ENCODE measurements around the gene ABHD13. TPM values are rescaled to one million over a fixed set of nuclear protein-coding genes. Genes with fewer than 3 reads are reported as not detected.

Gene ABHD13
- total RNA-seq, 2 donors from 2014 or later: 5.9 to 9.6 TPM

DNA sequence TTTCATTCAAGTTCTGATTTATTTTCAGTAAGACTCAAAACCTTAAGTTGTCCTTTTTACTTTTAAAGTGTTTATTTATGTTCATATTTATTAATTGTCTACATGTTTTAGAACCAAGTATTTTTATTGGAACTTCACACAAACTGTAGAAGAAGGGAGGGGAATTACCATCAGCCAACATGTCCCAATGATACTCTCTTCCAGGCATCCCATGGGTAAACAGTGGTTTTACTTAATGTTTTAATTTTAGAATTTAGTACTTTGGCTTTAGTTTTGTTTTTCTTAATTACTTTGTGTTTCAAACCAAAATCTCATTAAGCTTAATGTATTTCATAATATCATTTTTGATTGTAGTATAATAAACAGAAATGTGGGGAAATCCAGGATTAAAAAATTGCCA is 56.5 kb downstream of the ABHD13 start:
- intact Hi-C loops (cut with DNase I): no loop called here
- no peak for DNase-seq
- Histone ChIP-seq H3K27ac (no peak overlapping the region), H3K4me3 (no peak overlapping the region), H3K4me1 (no peaks in the 10 kb centered on the region), H3K9me3 (no peaks in the 10 kb centered on the region), H3K36me3 (no peaks in the 10 kb centered on the region), H3K27me3 (no peaks in the 10 kb centered on the region), H3K9ac (ENCODE audit: low read depth in 2 of 2, low read length in 2 of 2) (no peak overlapping the region)
- TF ChIP-seq, protein P1, sequence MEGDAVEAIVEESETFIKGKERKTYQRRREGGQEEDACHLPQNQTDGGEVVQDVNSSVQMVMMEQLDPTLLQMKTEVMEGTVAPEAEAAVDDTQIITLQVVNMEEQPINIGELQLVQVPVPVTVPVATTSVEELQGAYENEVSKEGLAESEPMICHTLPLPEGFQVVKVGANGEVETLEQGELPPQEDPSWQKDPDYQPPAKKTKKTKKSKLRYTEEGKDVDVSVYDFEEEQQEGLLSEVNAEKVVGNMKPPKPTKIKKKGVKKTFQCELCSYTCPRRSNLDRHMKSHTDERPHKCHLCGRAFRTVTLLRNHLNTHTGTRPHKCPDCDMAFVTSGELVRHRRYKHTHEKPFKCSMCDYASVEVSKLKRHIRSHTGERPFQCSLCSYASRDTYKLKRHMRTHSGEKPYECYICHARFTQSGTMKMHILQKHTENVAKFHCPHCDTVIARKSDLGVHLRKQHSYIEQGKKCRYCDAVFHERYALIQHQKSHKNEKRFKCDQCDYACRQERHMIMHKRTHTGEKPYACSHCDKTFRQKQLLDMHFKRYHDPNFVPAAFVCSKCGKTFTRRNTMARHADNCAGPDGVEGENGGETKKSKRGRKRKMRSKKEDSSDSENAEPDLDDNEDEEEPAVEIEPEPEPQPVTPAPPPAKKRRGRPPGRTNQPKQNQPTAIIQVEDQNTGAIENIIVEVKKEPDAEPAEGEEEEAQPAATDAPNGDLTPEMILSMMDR (IDR thresholded peaks at IDR 0.05): no peak

GRCh38 chr13:108276060-108276459 is 57.9 kb downstream of the ABHD13 start:
- Histone ChIP-seq H3K4me3 (no peak overlapping the region), H3K9me3 (no peaks in the 10 kb centered on the region), H3K27ac (no peak overlapping the region), H3K36me3 (no peaks in the 10 kb centered on the region), H3K27me3 (no peaks in the 10 kb centered on the region), H3K4me1 (no peaks in the 10 kb centered on the region), H3K9ac (ENCODE audit: low read depth in 2 of 2, low read length in 2 of 2) (no peak overlapping the region)
- peak; percentile 28 for DNase-seq
- intact Hi-C loops (cut with DNase I): no loop called here
- TF ChIP-seq, protein P1 (IDR thresholded peaks at IDR 0.05): no peak

DNA sequence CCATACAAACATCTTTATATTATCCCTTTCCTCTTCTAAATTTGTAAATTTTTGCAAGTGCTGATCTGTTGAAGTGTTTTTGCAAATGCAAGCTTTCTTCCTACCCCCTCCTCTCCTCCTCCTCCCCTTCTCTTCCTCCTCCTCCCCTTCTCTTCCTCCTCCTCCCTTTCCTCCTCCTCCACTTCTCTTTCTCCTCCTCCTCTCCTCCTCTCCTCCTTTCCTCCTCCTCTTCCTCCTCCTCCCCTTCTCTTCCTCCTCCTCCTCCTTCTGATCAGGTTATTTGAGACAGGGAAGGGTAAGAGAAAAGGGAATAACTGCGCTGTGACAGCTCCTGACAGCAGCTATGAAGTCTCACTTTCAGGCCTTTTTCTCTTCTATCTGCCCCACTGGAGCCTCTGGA is 60.3 kb downstream of the ABHD13 start:
- Histone ChIP-seq H3K4me1 (no peaks in the 10 kb centered on the region), H3K36me3 (no peaks in the 10 kb centered on the region), H3K4me3 (no peak overlapping the region), H3K27me3 (no peaks in the 10 kb centered on the region), H3K9ac (ENCODE audit: low read depth in 2 of 2, low read length in 2 of 2) (no peak overlapping the region), H3K9me3 (no peaks in the 10 kb centered on the region), H3K27ac (no peak overlapping the region)
- DNase-seq: no peak
- intact Hi-C loops (cut with DNase I): no loop called here
- TF ChIP-seq, protein P1 (IDR thresholded peaks at IDR 0.05): no peak

DNA sequence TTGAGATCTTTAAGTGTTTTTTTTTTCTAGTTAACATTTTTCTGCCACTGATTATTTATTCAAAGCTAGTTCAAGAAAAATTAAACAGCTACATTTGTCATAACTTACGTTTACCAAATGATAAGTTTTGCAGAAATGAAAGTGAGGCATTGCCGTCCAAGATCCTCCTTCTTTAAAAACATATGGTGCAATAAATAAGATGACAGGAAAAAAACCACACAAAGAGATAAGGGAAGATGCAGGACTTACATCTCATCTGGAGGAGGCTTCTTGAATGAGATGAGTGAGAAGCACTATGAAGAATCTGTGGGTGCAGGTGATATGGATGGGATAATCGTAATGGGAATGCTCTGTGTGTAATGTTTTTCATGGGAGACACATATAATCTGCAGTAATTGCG is 63.7 kb downstream of the ABHD13 start:
- Histone ChIP-seq H3K27me3 (no peaks in the 10 kb centered on the region), H3K9ac (ENCODE audit: low read depth in 2 of 2, low read length in 2 of 2) (no peak overlapping the region), H3K27ac (no peak overlapping the region), H3K36me3 (no peaks in the 10 kb centered on the region), H3K9me3 (no peaks in the 10 kb centered on the region), H3K4me1 (no peaks in the 10 kb centered on the region), H3K4me3 (no peak overlapping the region)
- DNase-seq: no peak
- intact Hi-C loops (cut with DNase I): no loop called here
- TF ChIP-seq, protein P1 (IDR thresholded peaks at IDR 0.05): no peak

DNA sequence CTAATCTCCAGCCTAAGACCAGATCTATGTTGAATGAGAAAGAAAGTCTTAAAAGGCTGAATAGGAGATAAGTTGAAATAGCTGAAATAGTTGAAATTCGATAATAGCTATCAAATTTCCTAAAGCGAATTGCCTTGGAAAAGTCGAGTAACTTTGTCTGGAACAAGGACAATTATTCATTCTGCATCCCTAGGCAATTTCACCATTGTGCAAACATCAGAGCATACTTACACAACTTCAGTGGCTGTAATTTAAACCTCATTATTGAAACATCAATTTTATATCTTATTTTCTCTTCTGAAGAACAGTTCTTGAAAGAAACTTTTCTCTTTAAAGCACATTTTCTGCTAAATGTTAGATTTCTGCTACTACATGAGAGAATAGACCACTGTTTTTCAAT is 64.9 kb downstream of the ABHD13 start:
- no peaks in the 10 kb centered on the region for H3K4me1 ChIP-seq
- intact Hi-C loops (cut with DNase I): no loop called here
- TF ChIP-seq, protein P1 (IDR thresholded peaks at IDR 0.05): no peak
- H3K27ac ChIP-seq: no peak overlapping the region
- H3K9me3 ChIP-seq: no peaks in the 10 kb centered on the region
- no peak for DNase-seq
- no peak overlapping the region for H3K4me3 ChIP-seq
- H3K36me3 ChIP-seq: no peaks in the 10 kb centered on the region
- H3K27me3 ChIP-seq: no peaks in the 10 kb centered on the region
- no peak overlapping the region for H3K9ac ChIP-seq (ENCODE audit: low read depth in 2 of 2, low read length in 2 of 2)

Other genes starting within 250 kb of the ABHD13 start
- gene LIG4, start 2.9 kb upstream of the ABHD13 start, total RNA-seq: 1 to 10 TPM; 7.2 to 9.8 TPM
- gene TNFSF13B, start 51.3 kb downstream of the ABHD13 start, total RNA-seq: 1 to 10 TPM; 2.9 to 4.6 TPM

Measured in colonic mucosa (tissue), 4 donors.